HG03135 (cell line): ENCODE results near the gene CCBE1.

Experiments
- ATAC-seq: cut with Tn5 transposase; IDR thresholded peaks from one replicate; pipeline ENCODE4 v1.9.1; 2021; ENCODE audit warnings: mild to moderate bottlenecking, moderate library complexity; ENCODE audit not compliant: unreplicated experiment

Gene CCBE1

GRCh38 chr18:59623456-59624368 lies 73.5 kb downstream of the CCBE1 start:
- ATAC-seq = no peak

GRCh38 chr18:59621027-59621426 lies 76.2 kb downstream of the CCBE1 start:
- no peak for ATAC-seq

- ATAC-seq = no peak
Observed at GRCh38 chr18:59620381-59620780, 76.8 kb downstream of the CCBE1 start.

GRCh38 chr18:59619816-59620215 lies 77.4 kb downstream of the CCBE1 start:
- no peak for ATAC-seq

GRCh38 chr18:59617468-59617932 lies 79.7 kb downstream of the CCBE1 start:
- no peak for ATAC-seq

- no peak for ATAC-seq
Observed at GRCh38 chr18:59616501-59616900, 80.7 kb downstream of the CCBE1 start.

GRCh38 chr18:59613903-59614302 lies 83.3 kb downstream of the CCBE1 start:
- ATAC-seq = no peak

- ATAC-seq = no peak
Observed at GRCh38 chr18:59612381-59612780, 84.8 kb downstream of the CCBE1 start.

- no peak for ATAC-seq
Observed at GRCh38 chr18:59610546-59611140, 86.6 kb downstream of the CCBE1 start.

- ATAC-seq = no peak
Observed at GRCh38 chr18:59609654-59610053, 87.6 kb downstream of the CCBE1 start.

GRCh38 chr18:59607471-59607870 lies 89.8 kb downstream of the CCBE1 start:
- no peak for ATAC-seq

- ATAC-seq = no peak
Observed at GRCh38 chr18:59607078-59607379, 90.2 kb downstream of the CCBE1 start.

GRCh38 chr18:59606193-59607077 lies 90.8 kb downstream of the CCBE1 start:
- no peak for ATAC-seq

GRCh38 chr18:59605633-59606192 lies 91.5 kb downstream of the CCBE1 start:
- ATAC-seq = no peak

GRCh38 chr18:59604877-59605276 lies 92.3 kb downstream of the CCBE1 start:
- ATAC-seq = no peak

- ATAC-seq = no peak
Observed at GRCh38 chr18:59597049-59597448, 100.2 kb downstream of the CCBE1 start.

- no peak for ATAC-seq
Observed at GRCh38 chr18:59593291-59593717, 103.9 kb downstream of the CCBE1 start.

GRCh38 chr18:59592624-59593023 lies 104.6 kb downstream of the CCBE1 start:
- ATAC-seq = no peak

- ATAC-seq = no peak
Observed at GRCh38 chr18:59582395-59582794, 114.8 kb downstream of the CCBE1 start.

GRCh38 chr18:59579509-59579908 lies 117.7 kb downstream of the CCBE1 start:
- ATAC-seq = no peak

GRCh38 chr18:59577386-59577655 lies 119.9 kb downstream of the CCBE1 start:
- ATAC-seq = no peak
